T-helper 9 cell (primary cell): ENCODE data around the gene INPP1.

Experiments used
- DNase-seq: peaks from one replicate; pipeline ENCODE4 v3.0.0-alpha.2; 2020

Gene INPP1

DNA sequence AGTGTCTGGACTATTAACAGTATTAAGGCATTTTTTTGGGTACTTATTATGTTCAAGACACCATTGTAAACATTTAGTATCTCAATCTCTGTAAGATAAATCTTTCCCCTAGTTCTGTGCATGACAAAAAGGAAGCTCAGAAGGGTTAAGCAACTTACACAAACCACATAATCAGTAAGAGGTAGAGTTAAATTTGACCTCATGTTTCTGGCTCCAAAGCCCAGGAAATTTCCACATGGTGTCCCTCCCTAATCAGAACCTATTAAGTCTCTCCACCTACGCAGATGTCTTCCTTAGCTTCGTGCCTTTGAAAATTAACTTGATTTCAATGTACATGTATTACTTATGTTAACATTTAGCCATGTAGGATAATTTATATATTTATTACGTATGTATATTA lies 66.8 kb downstream of the INPP1 start:
- DNase-seq = no peak

DNA sequence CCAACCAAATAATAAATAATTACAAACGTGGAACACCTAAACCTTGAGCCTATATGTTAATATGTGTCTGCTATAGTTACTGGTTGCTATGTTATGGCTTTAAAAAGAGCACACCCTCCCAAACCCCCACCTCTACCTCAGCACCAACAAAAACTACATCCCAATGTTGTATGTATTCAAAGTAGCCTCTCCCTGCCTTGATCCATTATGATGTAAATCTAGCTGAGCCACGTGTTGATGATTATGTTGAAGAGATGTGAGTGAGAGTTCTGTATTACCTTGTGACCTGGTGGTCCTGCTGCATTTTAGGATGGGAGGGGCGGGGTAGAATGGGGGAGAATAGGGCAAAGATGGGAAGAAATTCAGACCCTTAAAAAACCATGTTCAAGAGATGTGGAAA lies 69.6 kb downstream of the INPP1 start:
- DNase-seq = no peak

DNA sequence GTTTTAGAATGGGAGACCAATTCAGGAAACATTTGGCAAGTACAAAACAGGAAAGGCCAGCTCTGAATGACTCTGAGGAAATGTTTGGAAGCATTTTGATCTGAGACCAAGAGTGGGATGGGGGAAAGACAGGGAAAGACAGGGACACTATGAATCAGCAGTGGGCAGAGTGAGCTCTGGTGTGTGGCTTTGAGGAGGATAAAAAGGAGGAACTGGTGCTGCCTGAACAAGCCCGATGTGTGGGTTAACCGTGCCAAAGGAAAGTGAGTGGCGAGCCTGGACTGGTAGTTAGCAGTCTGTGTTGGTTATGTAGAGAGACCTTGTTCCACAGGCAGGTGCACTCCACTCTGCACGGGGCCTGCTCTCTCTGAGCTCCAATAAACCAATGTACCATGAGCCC lies 70.0 kb downstream of the INPP1 start:
- DNase-seq = no peak

DNA sequence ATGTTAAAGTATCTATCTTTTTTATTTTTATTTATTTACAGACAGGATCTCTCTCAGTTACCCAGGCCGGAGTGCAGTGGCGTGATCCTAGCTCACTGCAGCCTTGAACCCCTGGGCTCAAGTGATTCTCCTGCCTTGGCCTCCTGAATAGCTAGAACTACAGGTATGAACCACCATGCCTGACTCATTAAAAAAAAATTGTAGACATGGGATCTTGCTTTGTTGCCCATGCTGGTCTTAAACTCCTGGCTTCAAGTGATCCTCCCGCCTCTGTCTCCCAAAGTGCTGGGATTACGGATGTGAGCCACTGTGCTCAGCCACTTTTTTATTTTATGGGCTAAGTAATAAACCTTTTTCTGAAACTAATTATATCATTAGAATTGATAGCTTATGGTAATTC lies 71.9 kb downstream of the INPP1 start:
- no peak for DNase-seq

DNA sequence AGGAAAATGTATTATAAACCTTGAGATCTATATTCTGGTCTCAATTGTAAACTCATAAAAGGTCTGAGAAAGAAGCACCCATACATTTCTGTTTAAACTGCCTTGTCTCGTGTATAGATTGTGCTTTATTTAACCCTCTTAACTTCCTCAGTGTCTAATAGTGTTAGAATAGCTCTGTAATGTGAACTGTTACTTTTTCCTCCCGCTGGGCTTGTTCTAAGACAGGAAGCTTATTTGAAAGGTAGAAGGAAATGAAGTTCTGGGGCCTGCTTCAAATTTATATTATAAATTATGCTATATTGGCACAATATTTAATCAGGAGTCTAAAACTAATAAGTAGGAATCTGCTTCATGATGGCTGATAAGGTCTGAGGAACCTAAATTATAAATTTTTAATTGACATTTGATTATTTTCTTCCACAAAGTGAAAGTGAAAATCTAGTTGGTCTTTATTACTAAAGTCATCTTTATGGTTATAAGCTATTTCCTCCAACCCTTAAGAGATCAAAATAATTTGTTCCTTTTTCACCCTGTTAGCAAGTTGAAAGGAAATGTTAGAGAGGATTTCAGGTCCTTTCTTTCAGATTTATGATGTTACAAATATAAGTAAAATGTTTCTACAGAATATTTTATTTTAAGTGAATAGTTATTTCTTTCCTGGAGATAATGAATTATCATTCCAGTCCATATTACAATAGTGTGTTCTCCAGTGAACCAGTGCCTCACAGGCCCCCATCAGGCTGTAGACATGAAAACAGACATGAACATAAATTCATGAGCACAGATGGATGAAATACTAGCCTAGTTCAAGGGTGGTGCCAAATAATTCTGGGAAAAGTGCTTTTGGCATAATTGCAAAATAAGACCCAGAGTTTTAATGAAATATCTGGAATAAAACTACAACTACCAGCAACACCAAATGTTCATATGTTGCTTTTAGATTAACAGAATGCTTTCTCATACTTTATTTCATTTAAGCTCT lies 72.7 kb downstream of the INPP1 start:
- DNase-seq = no peak

DNA sequence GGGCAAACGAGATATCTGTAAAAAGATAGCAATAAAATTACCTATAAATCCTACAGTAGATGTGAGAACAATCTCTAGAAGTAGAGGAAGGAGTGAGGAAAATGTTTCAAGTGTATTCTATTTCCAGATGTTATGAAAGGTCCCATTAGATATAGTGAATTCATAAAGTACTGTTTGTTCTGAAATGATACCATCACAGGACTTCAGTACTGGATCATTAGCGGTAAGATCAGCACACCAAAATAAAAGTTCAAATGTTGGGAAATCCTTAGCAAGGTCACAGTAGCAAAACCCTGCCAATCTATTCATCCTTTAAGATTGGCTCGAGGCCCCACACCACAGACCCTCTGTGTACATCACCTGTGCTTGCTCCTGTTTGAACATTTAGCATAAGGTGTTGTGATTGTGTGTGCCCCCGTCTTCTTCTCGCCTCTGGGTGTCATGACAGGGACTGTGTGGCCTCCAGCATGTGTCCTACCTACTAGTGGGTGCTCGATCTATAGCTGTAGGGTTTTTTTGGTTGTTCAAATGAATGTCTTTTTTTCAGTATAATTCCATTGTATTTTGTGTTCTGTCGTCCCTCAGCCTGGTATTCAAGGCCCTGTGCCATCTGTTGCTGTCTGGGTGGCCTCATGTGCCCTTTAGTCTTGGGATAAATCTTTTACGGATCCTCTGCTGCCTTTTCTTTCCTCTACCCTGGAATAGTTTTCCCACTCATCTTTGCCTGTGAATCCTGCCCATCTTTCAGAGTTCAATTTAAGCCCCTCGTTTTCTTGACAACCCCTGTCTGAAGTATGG lies 73.9 kb downstream of the INPP1 start:
- DNase-seq = no peak

DNA sequence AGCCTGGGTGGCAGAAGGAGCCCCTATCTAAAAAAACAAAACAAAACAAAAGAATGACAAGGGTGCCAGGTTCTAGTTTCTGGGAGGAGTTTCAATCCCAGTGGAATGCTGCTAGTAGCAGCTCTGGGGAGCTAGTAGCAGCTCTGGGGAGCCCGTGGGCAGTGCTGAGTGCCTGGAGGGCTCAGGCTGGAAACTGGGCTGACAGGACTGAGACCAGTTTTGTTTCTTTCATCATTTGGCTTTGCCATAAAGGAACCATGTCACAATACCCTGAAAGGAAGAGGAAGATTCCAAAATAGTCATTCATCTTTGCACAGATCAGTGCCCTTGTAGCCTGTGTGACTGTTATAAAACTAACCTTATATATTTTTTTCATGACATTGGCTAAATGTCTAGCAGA lies 75.3 kb downstream of the INPP1 start:
- no peak for DNase-seq

DNA sequence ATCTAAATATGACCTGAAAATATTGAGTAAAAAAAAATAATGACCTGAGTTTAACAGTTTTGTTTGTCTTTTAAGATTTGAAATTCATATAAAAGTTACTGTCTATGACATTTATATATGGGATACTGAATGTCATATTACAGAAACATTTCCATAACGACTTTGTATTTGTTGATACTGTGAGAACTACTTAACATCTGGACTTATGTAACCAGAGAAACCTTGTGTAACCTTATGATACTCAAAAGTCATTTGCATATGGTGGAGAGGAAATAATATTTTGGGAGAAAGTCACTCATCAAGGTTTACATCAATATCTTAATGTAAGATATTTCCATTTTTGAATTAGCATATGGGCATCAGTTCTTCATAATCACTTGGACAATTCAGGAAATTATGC lies 77.4 kb downstream of the INPP1 start:
- no peak for DNase-seq
